Measurements from ENCODE around the gene HTR3C.

Gene HTR3C

DNA sequence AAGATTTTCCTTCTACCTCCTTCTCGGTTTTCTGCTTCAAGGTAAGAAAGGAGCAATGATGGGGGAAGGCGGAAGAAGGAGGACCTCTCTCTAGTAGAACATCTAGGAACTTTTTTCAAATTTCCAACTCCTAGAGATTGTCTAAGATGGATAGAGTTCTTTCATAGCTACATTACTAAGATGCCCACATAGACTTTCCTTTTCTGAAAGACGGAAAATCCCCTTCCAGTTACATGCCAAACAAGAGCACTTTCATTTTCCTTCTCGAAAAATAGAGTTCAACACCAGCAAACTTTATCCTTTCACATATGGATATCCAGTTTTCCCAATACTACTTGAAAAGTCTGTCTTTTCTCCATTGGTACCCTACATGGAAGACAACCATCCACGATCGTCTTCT, 44.7 kb downstream of the HTR3C start:
- no peak for DNase-seq

DNA sequence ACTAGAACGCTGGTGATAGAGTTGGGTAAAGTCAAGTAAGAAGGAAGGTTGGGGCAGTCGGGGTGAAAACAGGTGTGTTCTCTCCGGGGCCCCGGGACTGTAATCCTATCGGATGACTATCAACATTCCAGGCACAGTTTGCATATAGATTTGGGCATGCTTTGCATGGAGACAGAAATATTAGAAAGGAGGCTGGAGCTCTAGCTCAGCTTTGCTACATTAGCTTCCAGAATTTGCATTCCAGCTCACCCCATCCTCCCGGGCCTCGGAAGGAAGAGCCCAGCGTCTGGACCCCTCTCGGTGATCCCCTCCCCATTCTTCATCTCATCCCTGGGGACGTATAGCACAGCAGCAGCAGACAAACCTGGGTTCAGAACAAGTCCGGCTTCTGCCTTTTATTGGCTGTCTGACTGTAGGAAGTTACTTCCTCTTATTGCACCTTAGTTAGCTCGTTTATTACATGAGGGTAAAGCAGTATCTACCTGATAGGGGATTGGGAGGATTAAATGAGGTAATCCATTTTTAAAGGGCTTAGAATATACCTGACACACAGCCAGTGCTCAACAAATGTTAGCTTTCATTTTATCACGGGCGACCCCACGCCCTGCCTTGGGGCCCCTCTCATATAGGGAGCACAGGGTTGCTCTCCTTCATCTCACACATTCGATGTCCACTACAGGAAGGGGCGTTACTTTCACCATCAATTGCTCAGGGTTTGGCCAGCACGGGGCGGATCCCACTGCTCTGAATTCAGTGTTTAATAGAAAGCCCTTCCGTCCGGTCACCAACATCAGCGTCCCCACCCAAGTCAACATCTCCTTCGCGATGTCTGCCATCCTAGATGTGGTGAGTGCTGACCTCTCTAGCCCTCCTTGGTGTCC, 47.2 kb downstream of the HTR3C start:
- DNase-seq = no peak
